Glutamatergic neuron (in vitro differentiated cells): ENCODE measurements around the gene TMEM74B. TPM values are rescaled to one million over a fixed set of nuclear protein-coding genes. Genes with fewer than 3 reads are reported as not detected.

Source experiments
- DNase-seq: peaks from one replicate; pipeline ENCODE4 v3.0.0; 2022
- H3K27ac Mint-ChIP-seq: one replicate; pipeline ENCODE4 v1.8.0; 2020; ENCODE audit warnings: mild to moderate bottlenecking, mixed read lengths, inconsistent platforms; ENCODE audit not compliant: unreplicated experiment
- H3K27me3 Mint-ChIP-seq: one replicate; pipeline ENCODE4 v1.8.0; 2020; ENCODE audit warnings: mild to moderate bottlenecking, moderate library complexity, mixed read lengths, inconsistent platforms; ENCODE audit not compliant: unreplicated experiment
- H3K36me3 Mint-ChIP-seq: one replicate; pipeline ENCODE4 v1.8.0; 2020; ENCODE audit warnings: mild to moderate bottlenecking, mixed read lengths, inconsistent platforms; ENCODE audit not compliant: unreplicated experiment
- H3K4me1 Mint-ChIP-seq: one replicate; pipeline ENCODE4 v1.8.0; 2020; ENCODE audit warnings: mild to moderate bottlenecking, low read depth, mixed read lengths, inconsistent platforms; ENCODE audit not compliant: unreplicated experiment
- H3K4me3 Mint-ChIP-seq: one replicate; pipeline ENCODE4 v1.8.0; 2020; ENCODE audit warnings: mild to moderate bottlenecking, mixed read lengths, inconsistent platforms; ENCODE audit not compliant: unreplicated experiment
- H3K9me3 Mint-ChIP-seq: one replicate; pipeline ENCODE4 v1.8.0; 2020; ENCODE audit warnings: mild to moderate bottlenecking, moderate library complexity, mixed read lengths, inconsistent platforms; ENCODE audit not compliant: unreplicated experiment
- total RNA-seq: library from RNA; stranded (reverse); fragmentation: NEBNext Ultra II Directional; extraction: Animal tissue kit (Norgen Biotek cat#: 25700); gene quantifications from one replicate; pipeline ENCODE4 v1.2.1, GENCODE V29; 2021; ENCODE audit not compliant: unreplicated experiment
- TF ChIP-seq, protein P1 (sequence below): fragments of 200-600 bp; sonication (generic); IDR thresholded peaks from one replicate; pipeline ENCODE4 v1.5.0; 2021; ENCODE audit not compliant: partially characterized antibody, unreplicated experiment

TMEM74B gene
- total RNA-seq, 1 donor from 2014 or later, result 5.0 TPM

GRCh38 chr20:1174787-1175186, 10.0 kb downstream of the TMEM74B start:
- no peak for DNase-seq
- Mint-ChIP-seq H3K4me1 (no peaks in the 10 kb centered on the region), H3K4me3 (no peak overlapping the region), H3K9me3 (no peaks in the 10 kb centered on the region), H3K27me3 (peaks cover 11% of the 10 kb centered on the region), H3K36me3 (peaks cover 11% of the 10 kb centered on the region), H3K27ac (no peak overlapping the region)
- TF ChIP-seq, protein P1, sequence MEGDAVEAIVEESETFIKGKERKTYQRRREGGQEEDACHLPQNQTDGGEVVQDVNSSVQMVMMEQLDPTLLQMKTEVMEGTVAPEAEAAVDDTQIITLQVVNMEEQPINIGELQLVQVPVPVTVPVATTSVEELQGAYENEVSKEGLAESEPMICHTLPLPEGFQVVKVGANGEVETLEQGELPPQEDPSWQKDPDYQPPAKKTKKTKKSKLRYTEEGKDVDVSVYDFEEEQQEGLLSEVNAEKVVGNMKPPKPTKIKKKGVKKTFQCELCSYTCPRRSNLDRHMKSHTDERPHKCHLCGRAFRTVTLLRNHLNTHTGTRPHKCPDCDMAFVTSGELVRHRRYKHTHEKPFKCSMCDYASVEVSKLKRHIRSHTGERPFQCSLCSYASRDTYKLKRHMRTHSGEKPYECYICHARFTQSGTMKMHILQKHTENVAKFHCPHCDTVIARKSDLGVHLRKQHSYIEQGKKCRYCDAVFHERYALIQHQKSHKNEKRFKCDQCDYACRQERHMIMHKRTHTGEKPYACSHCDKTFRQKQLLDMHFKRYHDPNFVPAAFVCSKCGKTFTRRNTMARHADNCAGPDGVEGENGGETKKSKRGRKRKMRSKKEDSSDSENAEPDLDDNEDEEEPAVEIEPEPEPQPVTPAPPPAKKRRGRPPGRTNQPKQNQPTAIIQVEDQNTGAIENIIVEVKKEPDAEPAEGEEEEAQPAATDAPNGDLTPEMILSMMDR, result no peak

- Mint-ChIP-seq H3K9me3 (no peaks in the 10 kb centered on the region), H3K27me3 (peaks cover 11% of the 10 kb centered on the region), H3K27ac (no peak overlapping the region), H3K4me3 (no peak overlapping the region), H3K4me1 (no peaks in the 10 kb centered on the region), H3K36me3 (peaks cover 13% of the 10 kb centered on the region)
- DNase-seq, result no peak
- TF ChIP-seq, protein P1, result no peak
Observed at GRCh38 chr20:1173698-1174097, 11.1 kb downstream of the TMEM74B start.

DNA sequence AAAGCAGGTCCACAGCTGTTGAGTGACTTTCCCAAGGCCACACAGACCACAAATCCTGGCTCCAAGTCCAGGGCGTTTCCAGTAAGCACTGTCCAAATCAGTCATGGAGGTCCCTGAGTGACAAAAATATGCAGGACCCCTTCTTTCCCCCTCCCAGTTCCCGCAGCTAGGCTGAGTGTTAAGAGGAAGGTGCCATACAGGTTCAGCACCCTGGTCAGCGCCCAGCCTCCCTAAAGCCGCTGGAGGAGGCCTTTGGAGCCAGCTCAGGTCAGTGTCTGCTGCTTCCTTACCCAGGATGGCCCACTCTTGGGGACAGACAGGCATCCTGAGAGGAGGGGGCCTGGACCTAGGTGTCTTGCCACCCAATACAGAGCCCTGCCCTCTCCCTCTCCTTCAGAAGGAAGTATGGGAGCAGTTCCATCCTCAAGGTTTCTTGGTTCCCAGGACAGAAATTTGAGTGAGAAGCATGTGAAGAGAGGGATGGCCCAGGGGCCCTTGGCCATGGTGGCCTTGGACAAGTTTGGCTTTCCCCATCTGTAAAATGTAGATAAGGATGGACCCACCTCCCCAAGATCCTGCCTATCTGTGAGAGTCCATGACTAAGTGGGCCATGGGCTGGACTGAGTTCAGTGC, 13.2 kb downstream of the TMEM74B start:
- Mint-ChIP-seq H3K4me3 (no peak overlapping the region), H3K27me3 (peaks cover 6% of the 10 kb centered on the region), H3K27ac (no peak overlapping the region), H3K36me3 (peaks cover 23% of the 10 kb centered on the region), H3K4me1 (no peaks in the 10 kb centered on the region), H3K9me3 (no peaks in the 10 kb centered on the region)
- TF ChIP-seq, protein P1, result no peak
- DNase-seq, result no peak

GRCh38 chr20:1169224-1169623, 15.6 kb downstream of the TMEM74B start:
- Mint-ChIP-seq H3K9me3 (no peaks in the 10 kb centered on the region), H3K4me3 (no peak overlapping the region), H3K36me3 (peaks cover 17% of the 10 kb centered on the region), H3K27ac (no peak overlapping the region), H3K27me3 (peaks cover 4% of the 10 kb centered on the region), H3K4me1 (no peaks in the 10 kb centered on the region)
- TF ChIP-seq, protein P1, result no peak
- DNase-seq, result no peak

GRCh38 chr20:1166948-1167720, 17.6 kb downstream of the TMEM74B start:
- H3K4me1 Mint-ChIP-seq, result no peaks in the 10 kb centered on the region
- peaks cover 17% of the 10 kb centered on the region for H3K36me3 Mint-ChIP-seq
- no peak for DNase-seq
- TF ChIP-seq, protein P1, result no peak
- no peak overlapping the region for H3K27ac Mint-ChIP-seq
- no peaks in the 10 kb centered on the region for H3K9me3 Mint-ChIP-seq
- H3K4me3 Mint-ChIP-seq, result no peak overlapping the region
- peaks cover 2% of the 10 kb centered on the region for H3K27me3 Mint-ChIP-seq
